ENCODE results near the gene DCBLD2. TPM values are rescaled to one million over a fixed set of nuclear protein-coding genes. Genes with fewer than 3 reads are reported as not detected.
A peak's percentile ranks its signal among the peaks of the same experiment; 100 is the strongest.

DCBLD2 gene
- total and polyA plus RNA-seq, 2 of the 13 experiments (the other 11 are each of a cell fraction or from before 2014, with no cell fraction given): 43.8 to 56.9 TPM

- no peak; the same call in 1 of the 2 replicates for TF ChIP-seq CBFB (CRISPR knock-in tag; IDR thresholded peaks at IDR 0.05)
- no peak for TF ChIP-seq FOXP1 (IDR thresholded peaks at IDR 0.05)
- no peak for TF ChIP-seq FOXP1 (CRISPR knock-in tag; IDR thresholded peaks at IDR 0.05)
- TF ChIP-seq NCOA1 (CRISPR knock-in tag; IDR thresholded peaks at IDR 0.05): no peak
- 0 out of 2 replicates have a peak, but pooled peaks have one; percentile 26 for TF ChIP-seq YEATS2 (CRISPR knock-in tag; IDR thresholded peaks at IDR 0.05; ENCODE audit: borderline replicate concordance)
- TF ChIP-seq NCOR1 (IDR thresholded peaks at IDR 0.05; ENCODE audit: borderline replicate concordance, low read length): 0 out of 2 replicates have a peak, but pooled peaks have one; percentile 14
- no peak for TF ChIP-seq MZF1 (CRISPR knock-in tag; IDR thresholded peaks at IDR 0.05; ENCODE audit: borderline replicate concordance)
- peak; percentile 94 for TF ChIP-seq KLF6 (CRISPR knock-in tag; IDR thresholded peaks at IDR 0.05)
- peak; percentile 68; the same call in 1 of the 2 replicates for TF ChIP-seq ZNF549 (CRISPR knock-in tag; IDR thresholded peaks at IDR 0.05)
- peak; percentile 63; the same call in 1 of the 2 replicates for TF ChIP-seq ARID2 (CRISPR knock-in tag; IDR thresholded peaks at IDR 0.05; ENCODE audit: borderline replicate concordance)
- no peak; the same call in 1 of the 2 replicates for TF ChIP-seq ZFP82 (CRISPR knock-in tag; IDR thresholded peaks at IDR 0.05; ENCODE audit: borderline replicate concordance)
- no peak; the same call in 1 of the 2 replicates for TF ChIP-seq IRX3 (CRISPR knock-in tag; IDR thresholded peaks at IDR 0.05; ENCODE audit: borderline replicate concordance, low read depth)
- peak; percentile 74 for TF ChIP-seq ZBTB38 (CRISPR knock-in tag; IDR thresholded peaks at IDR 0.05)
- no peak for TF ChIP-seq TBL1XR1 (IDR thresholded peaks at IDR 0.05; ENCODE audit: borderline replicate concordance, low read length, partially characterized antibody)
- TF ChIP-seq KMT2B (CRISPR knock-in tag; IDR thresholded peaks at IDR 0.05): peak; percentile 80
- TF ChIP-seq ZNF382 (CRISPR knock-in tag; IDR thresholded peaks at IDR 0.05; ENCODE audit: borderline replicate concordance): no peak
- no peak for TF ChIP-seq ZFP36L1 (CRISPR knock-in tag; IDR thresholded peaks at IDR 0.05)
- TF ChIP-seq SKI (IDR thresholded peaks at IDR 0.05; ENCODE audit: partially characterized antibody): no peak
- no peak; the same call in 1 of the 2 replicates for TF ChIP-seq BORCS8-MEF2B (CRISPR knock-in tag; IDR thresholded peaks at IDR 0.05)
- TF ChIP-seq ZNF720 (CRISPR knock-in tag; IDR thresholded peaks at IDR 0.05): no peak
- peak; percentile 58; the same call in 1 of the 2 replicates for TF ChIP-seq POGK (CRISPR knock-in tag; conservative IDR thresholded peaks at IDR 0.05)
- no peak for TF ChIP-seq ZBTB49 (CRISPR knock-in tag; IDR thresholded peaks at IDR 0.05; ENCODE audit: borderline replicate concordance)
- TF ChIP-seq TAF1 (CRISPR knock-in tag; IDR thresholded peaks at IDR 0.05): peak; percentile 85
- TF ChIP-seq U2AF1 (optimal IDR thresholded peaks at IDR 0.05; ENCODE audit: low read depth, low read length): no peak
- no peak for TF ChIP-seq ATF4 (CRISPR knock-in tag; IDR thresholded peaks at IDR 0.05)
- TF ChIP-seq SETDB1 (CRISPR knock-in tag; IDR thresholded peaks at IDR 0.05; ENCODE audit: borderline replicate concordance): no peak
Observed at GRCh38 chr3:98901392-98902350, at the start of gene DCBLD2 (continued).

Data from HepG2 (cell line).